T-cell (primary cell): ENCODE results near the gene BLTP2. TPM values are rescaled to one million over a fixed set of nuclear protein-coding genes. Genes with fewer than 3 reads are reported as not detected.

ENCODE experiments used
- ATAC-seq, 4 experiments: fragments of 200-7000 bp in 3 of 4; fragments of 150-1000 bp in 1 of 4; cut with Tn5 transposase; replicated peaks in 1 of 4; 1 replicate in 3 of 4; 2 replicates in 1 of 4; pipeline ENCODE4 v1.10.0; 2021; ENCODE audit warnings: moderate library complexity in 3 of 4, mild to moderate bottlenecking in 2 of 4, moderate number of reproducible peaks in 1 of 4
- CTCF ChIA-PET, 2 donors: fragments of 300-600 bp; sonication (Branson Sonifier 250); formaldehyde crosslinking; loops; one replicate each; lab custom pipeline; 2022; ENCODE audit warnings: antibody characterized with exemption in 2 of 2; lab: Charles Lee
- POLR2A ChIA-PET, 2 donors: fragments of 300-600 bp; sonication (Branson Sonifier 250); formaldehyde crosslinking; loops; one replicate each; lab custom pipeline; 2022; ENCODE audit warnings: antibody characterized with exemption in 2 of 2; lab: Charles Lee
- DNase-seq, 35 experiments: peaks; one replicate each; pipeline versions ENCODE4 v3.0.0 to v3.0.0-alpha.2; 2013 to 2023
- H3K27ac ChIP-seq: one replicate; pipeline ENCODE4 v1.5.1; 2013; ENCODE audit warnings: low read length
- H3K27me3 ChIP-seq, 2 experiments: replicated peaks in 1 of 2; 1 replicate in 1 of 2; 2 replicates in 1 of 2; pipeline versions ENCODE4 v1.6.1 to v1.7.0; 2013; ENCODE audit warnings: low read length in 1 of 2, mixed read lengths in 1 of 2; ENCODE audit not compliant: control insufficient read depth in 2 of 2, insufficient read depth in 2 of 2; ENCODE audit errors: extremely low read depth in 1 of 2
- H3K36me3 ChIP-seq, 2 donors: 1 replicate in 1 of 2; 2 replicates in 1 of 2; pipeline versions ENCODE4 v1.6.1 to v1.7.0; 2013; ENCODE audit warnings: low read length in 1 of 2; ENCODE audit not compliant: control insufficient read depth in 2 of 2, insufficient read depth in 1 of 2; ENCODE audit errors: extremely low read depth in 1 of 2
- H3K4me1 ChIP-seq, 2 experiments: 1 replicate in 1 of 2; 2 replicates in 1 of 2; pipeline versions ENCODE4 v1.6.1 to v1.7.0; 2013; ENCODE audit warnings: low read length in 2 of 2, mixed read lengths in 1 of 2; ENCODE audit not compliant: insufficient read depth in 2 of 2, control insufficient read depth in 1 of 2; ENCODE audit errors: extremely low read depth in 1 of 2
- H3K4me3 ChIP-seq, 2 donors: 1 replicate in 1 of 2; 2 replicates in 1 of 2; pipeline versions ENCODE4 v1.5.1 to v1.7.0; 2013; ENCODE audit warnings: mild to moderate bottlenecking in 2 of 2, low read length in 1 of 2, moderate library complexity in 1 of 2; ENCODE audit not compliant: control insufficient read depth in 1 of 2; ENCODE audit errors: extremely low read depth in 1 of 2
- H3K9me3 ChIP-seq: 2 replicates; pipeline ENCODE4 v1.7.0; 2013
- H3K27ac Mint-ChIP-seq, 2 donors: one replicate each; pipeline ENCODE4 v1.8.0; 2020 to 2021; ENCODE audit warnings: mild to moderate bottlenecking in 2 of 2, mixed read lengths in 2 of 2
- H3K27me3 Mint-ChIP-seq, 2 donors: one replicate each; pipeline ENCODE4 v1.8.0; 2021 to 2022; ENCODE audit warnings: mixed read lengths in 2 of 2
- H3K36me3 Mint-ChIP-seq: one replicate; pipeline ENCODE4 v1.8.0; 2021; ENCODE audit warnings: mixed read lengths
- H3K4me1 Mint-ChIP-seq, 3 donors: one replicate each; pipeline ENCODE4 v1.8.0; 2020 to 2022; ENCODE audit warnings: mixed read lengths in 3 of 3, mild to moderate bottlenecking in 1 of 3
- H3K4me3 Mint-ChIP-seq, 3 donors: one replicate each; pipeline ENCODE4 v1.8.0; 2020 to 2022; ENCODE audit warnings: mild to moderate bottlenecking in 3 of 3, mixed read lengths in 3 of 3, moderate library complexity in 3 of 3
- H3K9me3 Mint-ChIP-seq, 3 donors: one replicate each; pipeline ENCODE4 v1.8.0; 2020 to 2022; ENCODE audit warnings: mixed read lengths in 3 of 3
- WGBS: methylation state at CpG from one replicate; pipeline ENCODE4 v1.1.5; 2013; ENCODE audit warnings: missing lambda C conversion rate; ENCODE audit not compliant: insufficient coverage; 5-methylcytosine and 5-hydroxymethylcytosine counted together
- total RNA-seq, 35 experiments: library from RNA in 6 of 35; stranded (reverse) in 6 of 35; fragments of 120-200 nt in 1 of 35; gene quantifications; one replicate each; pipeline versions ENCODE4 v1.2.1 to v1.2.4 and lab custom pipeline; 2013 to 2026

Gene BLTP2
- total RNA-seq (100 to 1,000 TPM; 129 to 156 (median 138) TPM), total RNA-seq (lab: John Stamatoyannopoulos, UW) (192 to 471 (median 294) reads per million in 29 experiments)
- total RNA-seq (2013): 95.0 TPM

GRCh38 chr17:28644787-28645575 lies at the start of gene BLTP2:
Gene BLTP2 (minus strand): TSS chr17:28645158. CDS start chr17:28645056, 102 bp downstream.
- no peaks in the 10 kb centered on the region for H3K9me3 Mint-ChIP-seq
- H3K27ac ChIP-seq: peak within 1 kb of the TSS; percentile 75
- peaks cover 27 to 33% of the 10 kb centered on the region in 2 experiments for H3K4me1 ChIP-seq
- WGBS: under 1% methylated on average over 73 of the region's 89 CpGs
- peaks cover 39 to 45% (median 41%) of the 10 kb centered on the region in 3 donors for H3K4me1 Mint-ChIP-seq
- peaks cover 4 to 46% of the 10 kb centered on the region in 2 donors for H3K36me3 ChIP-seq
- H3K9me3 ChIP-seq: no peaks in the 10 kb centered on the region
- peak within 1 kb of the TSS; percentile 83 to 91 for H3K4me3 ChIP-seq
- ChIA-PET POLR2A (interaction anchor here (0.5 to 1.1 kb wide), 6 partner anchors 17 to 124 kb away, joined by 3 to 9 read pairs (median 4); partner anchors contain the start of genes PROCA1 (in 1 of the 2), SDF2 (in 1 of the 2) and SUPT6H (in 1 of the 2)), CTCF (interaction anchor here in 1 of 2 donors (0.6 to 4.8 kb wide), 4 partner anchors 17 to 105 kb away, joined by 3 to 63 read pairs (median 4); partner anchors contain the start of genes PIGS, SDF2 and SUPT6H)
- peak within 1 kb of the TSS; percentile 85 to 94 (median 92) for H3K4me3 Mint-ChIP-seq
- no peaks in the 10 kb centered on the region for H3K27me3 Mint-ChIP-seq
- H3K27ac Mint-ChIP-seq: peak within 1 kb of the TSS; percentile 88 to 91
- peak; percentile 91 to 98 (median 95) for DNase-seq
- ATAC-seq: peak; percentile 97 to 100 (median 99)
- no peaks in the 10 kb centered on the region for H3K27me3 ChIP-seq
- peaks cover 24% of the 10 kb centered on the region for H3K36me3 Mint-ChIP-seq

GRCh38 chr17:28693869-28694268 lies 48.9 kb upstream of the BLTP2 start:
- H3K4me3 Mint-ChIP-seq: no peak overlapping the region
- no peak overlapping the region for H3K27ac Mint-ChIP-seq
- 100% methylated on average over 1 of the region's 1 CpG for WGBS

GRCh38 chr17:28689011-28689410 lies 44.1 kb upstream of the BLTP2 start:
- Mint-ChIP-seq H3K27me3 (no peaks in the 10 kb centered on the region), H3K27ac (no peak overlapping the region), H3K4me1 (no peaks in the 10 kb centered on the region), H3K9me3 (no peaks in the 10 kb centered on the region), H3K4me3 (no peak overlapping the region), H3K36me3 (peaks cover 57% of the 10 kb centered on the region)
- ChIA-PET CTCF (no interaction called here), POLR2A (interaction anchor here in 1 of 2 donors (0.7 kb wide), 1 partner anchor 22 kb away, joined by 3 read pairs; the partner anchor contains the start of gene PROCA1)
- Histone ChIP-seq H3K4me1 (no peaks in the 10 kb centered on the region), H3K4me3 (no peak overlapping the region), H3K27ac (no peak overlapping the region), H3K36me3 (peaks cover 13 to 82% of the 10 kb centered on the region in 2 donors), H3K27me3 (no peaks in the 10 kb centered on the region), H3K9me3 (no peaks in the 10 kb centered on the region)
- DNase-seq (no peak), ATAC-seq (no peak)
- WGBS: 88% methylated on average over 1 of the region's 3 CpGs

More at GRCh38 chr17:28693869-28694268, 48.9 kb upstream of the BLTP2 start:
- no peaks in the 10 kb centered on the region for H3K9me3 ChIP-seq
- Mint-ChIP-seq H3K4me1 (no peaks in the 10 kb centered on the region), H3K36me3 (peaks cover 54% of the 10 kb centered on the region), H3K9me3 (no peaks in the 10 kb centered on the region), H3K27me3 (no peaks in the 10 kb centered on the region)
- no peaks in the 10 kb centered on the region for H3K27me3 ChIP-seq
- H3K4me1 ChIP-seq: no peaks in the 10 kb centered on the region
- H3K4me3 ChIP-seq: no peak overlapping the region
- ATAC-seq (no peak), DNase-seq (no peak)
- H3K27ac ChIP-seq: no peak overlapping the region
- H3K36me3 ChIP-seq: peaks cover 16 to 83% of the 10 kb centered on the region in 2 donors
- ChIA-PET CTCF (no interaction called here), POLR2A (no interaction called here)

- H3K9me3 Mint-ChIP-seq: no peaks in the 10 kb centered on the region
- H3K27me3 Mint-ChIP-seq: no peaks in the 10 kb centered on the region
- POLR2A ChIA-PET: interaction anchor here (0.6 to 0.7 kb wide), 2 partner anchors 13 to 218 kb away, joined by 4 to 22 read pairs; no protein-coding TSS in a partner anchor
- no peak overlapping the region for H3K27ac Mint-ChIP-seq
- H3K4me1 ChIP-seq: no peaks in the 10 kb centered on the region
- H3K4me1 Mint-ChIP-seq: no peaks in the 10 kb centered on the region
- H3K36me3 Mint-ChIP-seq: peaks cover 53% of the 10 kb centered on the region
- ATAC-seq (no peak), DNase-seq (no peak)
- no peaks in the 10 kb centered on the region for H3K27me3 ChIP-seq
- no peak overlapping the region for H3K4me3 Mint-ChIP-seq
- no CpG with 5 or more reads among the region's 4 CpGs for WGBS
- CTCF ChIA-PET: no interaction called here
- H3K27ac ChIP-seq: no peak overlapping the region
- H3K4me3 ChIP-seq: no peak overlapping the region
- peaks cover 9 to 79% of the 10 kb centered on the region in 2 donors for H3K36me3 ChIP-seq
- H3K9me3 ChIP-seq: no peaks in the 10 kb centered on the region
Observed at GRCh38 chr17:28688481-28688880, 43.5 kb upstream of the BLTP2 start.

GRCh38 chr17:28686296-28686695 lies 41.3 kb upstream of the BLTP2 start:
- H3K27ac ChIP-seq: no peak overlapping the region
- POLR2A ChIA-PET: no interaction called here
- ATAC-seq (no peak), DNase-seq (no peak)
- no peaks in the 10 kb centered on the region for H3K27me3 ChIP-seq
- peaks cover 15 to 94% of the 10 kb centered on the region in 2 donors for H3K36me3 ChIP-seq
- no peaks in the 10 kb centered on the region for H3K9me3 ChIP-seq
- WGBS: 100% methylated on average over 1 of the region's 4 CpGs
- Mint-ChIP-seq H3K4me1 (no peaks in the 10 kb centered on the region), H3K36me3 (peaks cover 72% of the 10 kb centered on the region), H3K9me3 (no peaks in the 10 kb centered on the region), H3K4me3 (no peak overlapping the region), H3K27me3 (no peaks in the 10 kb centered on the region), H3K27ac (no peak overlapping the region)
- H3K4me1 ChIP-seq: no peaks in the 10 kb centered on the region
- no peak overlapping the region for H3K4me3 ChIP-seq
- CTCF ChIA-PET: no interaction called here

- no peaks in the 10 kb centered on the region for H3K4me1 ChIP-seq
- Mint-ChIP-seq H3K36me3 (peaks cover 71% of the 10 kb centered on the region), H3K9me3 (no peaks in the 10 kb centered on the region), H3K4me3 (no peak overlapping the region), H3K27me3 (no peaks in the 10 kb centered on the region), H3K27ac (no peak overlapping the region), H3K4me1 (no peaks in the 10 kb centered on the region)
- DNase-seq: no peak
- WGBS: 93% methylated on average over 2 of the region's 5 CpGs
- peaks cover 15 to 95% of the 10 kb centered on the region in 2 donors for H3K36me3 ChIP-seq
- no peak overlapping the region for H3K4me3 ChIP-seq
- ChIA-PET CTCF (no interaction called here), POLR2A (no interaction called here)
- no peak for ATAC-seq
- no peaks in the 10 kb centered on the region for H3K9me3 ChIP-seq
- no peak overlapping the region for H3K27ac ChIP-seq
- H3K27me3 ChIP-seq: no peaks in the 10 kb centered on the region
Observed at GRCh38 chr17:28685366-28685765, 40.4 kb upstream of the BLTP2 start.
